NCI-H1417 (cell line): ENCODE measurements around the gene UROC1.
A peak's percentile ranks its signal among the peaks of the same experiment; 100 is the strongest.

ENCODE experiments used
- DNase-seq, 3 experiments: peaks; one replicate each; lab custom pipeline; 2025; lab: John Stamatoyannopoulos, UW

UROC1 gene

GRCh38 chr3:126530171-126531050, 12.8 kb upstream of the UROC1 start:
- DNase-seq: no peak

- no peak for DNase-seq
Measured at GRCh38 chr3:126529585-126530170, 12.1 kb upstream of the UROC1 start.

- no peak for DNase-seq
Measured at GRCh38 chr3:126528800-126529541, 11.4 kb upstream of the UROC1 start.

GRCh38 chr3:126528419-126528799, 10.8 kb upstream of the UROC1 start:
- DNase-seq: no peak

GRCh38 chr3:126527455-126528211, 10.1 kb upstream of the UROC1 start:
- DNase-seq: no peak

GRCh38 chr3:126527006-126527405, 9.4 kb upstream of the UROC1 start:
- no peak for DNase-seq

- no peak for DNase-seq
Measured at GRCh38 chr3:126526668-126527005, 9.1 kb upstream of the UROC1 start.

- no peak for DNase-seq
Measured at GRCh38 chr3:126525853-126526667, 8.5 kb upstream of the UROC1 start.

GRCh38 chr3:126525091-126525852, 7.7 kb upstream of the UROC1 start:
- DNase-seq: no peak

GRCh38 chr3:126524429-126524988, 6.9 kb upstream of the UROC1 start:
- DNase-seq: peak in 1 of 3 experiments; percentile 59

- peak; percentile 36 to 59 (median 58) for DNase-seq
Measured at GRCh38 chr3:126523745-126524428, 6.3 kb upstream of the UROC1 start, which contains the start of gene CHST13. Gene CHST13 (plus strand): TSS chr3:126524155. CDS start chr3:126524333, 178 bp downstream.

- DNase-seq: peak; percentile 48 to 75 (median 50)
Measured at GRCh38 chr3:126522363-126522788, 4.8 kb upstream of the UROC1 start.

- no peak for DNase-seq
Measured at GRCh38 chr3:126521122-126521891, 3.7 kb upstream of the UROC1 start.

GRCh38 chr3:126519506-126520455, 2.2 kb upstream of the UROC1 start:
- DNase-seq: no peak

- DNase-seq: no peak
Measured at GRCh38 chr3:126518779-126519177, 1.2 kb upstream of the UROC1 start.

GRCh38 chr3:126517986-126518778, 609 bp upstream of the UROC1 start:
- peak in 1 of 3 experiments; percentile 24 for DNase-seq

GRCh38 chr3:126516936-126517290, 660 bp downstream of the UROC1 start:
- no peak for DNase-seq
